HG02852 (cell line): Measurements from ENCODE around the gene TAF6.

Experiments
- ATAC-seq: cut with Tn5 transposase; IDR thresholded peaks from one replicate; pipeline ENCODE4 v1.9.1; 2021; ENCODE audit warnings: mild to moderate bottlenecking, moderate library complexity; ENCODE audit not compliant: unreplicated experiment

Gene TAF6

DNA sequence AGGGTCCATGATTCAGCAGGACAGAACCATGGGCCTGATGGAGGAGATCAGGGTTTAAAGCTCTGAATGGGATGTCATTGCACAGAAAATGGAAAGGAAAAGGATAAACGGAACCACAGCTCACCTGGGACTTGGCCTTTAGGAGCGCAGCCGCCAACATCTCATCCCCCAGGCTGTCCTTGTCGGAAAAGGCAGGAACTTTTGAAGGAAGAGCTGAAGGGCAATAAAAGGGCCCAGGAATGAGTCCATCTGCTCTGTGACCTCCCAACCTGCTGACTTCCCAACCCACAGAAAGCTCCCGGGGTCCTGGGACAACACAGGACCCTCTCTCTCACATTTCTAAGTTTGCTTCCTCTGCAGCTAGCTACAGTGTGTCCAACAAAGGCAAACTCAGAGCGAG lies 43.7 kb downstream of the TAF6 start:
- no peak for ATAC-seq

GRCh38 chr7:100074841-100075240 lies 44.3 kb downstream of the TAF6 start:
- ATAC-seq = no peak

- ATAC-seq = no peak
Measured at GRCh38 chr7:100072462-100072861, 46.7 kb downstream of the TAF6 start.

GRCh38 chr7:100071018-100071723 lies 48.0 kb downstream of the TAF6 start:
- no peak for ATAC-seq

- ATAC-seq = no peak
Measured at GRCh38 chr7:100069991-100070390, 49.2 kb downstream of the TAF6 start.

DNA sequence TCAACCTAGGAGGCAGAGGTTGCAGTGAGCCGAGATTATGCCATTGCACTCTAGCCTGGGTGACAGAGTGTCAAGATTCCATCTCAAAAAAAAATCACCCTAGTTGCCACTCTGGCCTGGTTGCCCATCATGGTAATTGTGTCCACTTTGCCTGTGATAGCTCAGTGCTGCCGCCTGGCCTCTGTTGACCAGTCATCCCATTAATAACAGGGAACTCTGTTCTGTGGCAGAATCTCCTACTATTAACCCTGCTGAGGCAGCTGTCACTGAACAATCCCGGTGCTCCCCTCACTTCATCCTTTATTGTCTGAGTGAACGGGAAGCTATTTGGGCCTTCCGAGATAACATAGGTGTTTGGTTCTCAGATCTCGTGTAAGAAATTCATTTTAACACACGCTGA lies 52.2 kb downstream of the TAF6 start:
- no peak for ATAC-seq

GRCh38 chr7:100065452-100066186 lies 53.5 kb downstream of the TAF6 start:
- ATAC-seq = no peak

DNA sequence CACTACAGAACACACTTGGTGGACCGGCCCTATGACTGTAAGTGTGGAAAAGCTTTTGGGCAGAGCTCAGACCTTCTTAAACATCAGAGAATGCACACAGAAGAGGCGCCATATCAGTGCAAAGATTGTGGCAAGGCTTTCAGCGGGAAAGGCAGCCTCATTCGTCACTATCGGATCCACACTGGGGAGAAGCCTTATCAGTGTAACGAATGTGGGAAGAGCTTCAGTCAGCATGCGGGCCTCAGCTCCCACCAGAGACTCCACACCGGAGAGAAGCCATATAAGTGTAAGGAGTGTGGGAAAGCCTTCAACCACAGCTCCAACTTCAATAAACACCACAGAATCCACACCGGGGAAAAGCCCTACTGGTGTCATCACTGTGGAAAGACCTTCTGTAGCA lies 55.0 kb downstream of the TAF6 start:
- no peak for ATAC-seq

DNA sequence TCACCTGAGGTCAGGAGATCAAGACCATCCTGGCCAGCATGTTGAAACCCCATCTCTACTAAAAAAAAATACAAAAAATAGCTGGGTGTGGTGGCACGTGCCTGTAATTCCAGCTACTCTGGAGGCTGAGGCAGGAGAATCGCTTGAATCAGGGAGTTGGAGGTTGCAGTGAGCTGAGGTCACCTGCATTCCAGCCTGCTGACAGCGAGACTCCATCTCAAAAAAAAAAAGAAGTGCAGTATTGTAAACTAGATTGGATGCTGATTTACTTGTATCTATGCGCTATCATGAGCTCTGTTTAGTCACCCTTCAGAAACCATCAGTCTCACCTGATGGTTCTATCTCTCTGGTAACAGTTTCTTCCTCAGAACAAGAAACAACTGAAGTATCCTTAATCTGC lies 55.8 kb downstream of the TAF6 start:
- no peak for ATAC-seq

DNA sequence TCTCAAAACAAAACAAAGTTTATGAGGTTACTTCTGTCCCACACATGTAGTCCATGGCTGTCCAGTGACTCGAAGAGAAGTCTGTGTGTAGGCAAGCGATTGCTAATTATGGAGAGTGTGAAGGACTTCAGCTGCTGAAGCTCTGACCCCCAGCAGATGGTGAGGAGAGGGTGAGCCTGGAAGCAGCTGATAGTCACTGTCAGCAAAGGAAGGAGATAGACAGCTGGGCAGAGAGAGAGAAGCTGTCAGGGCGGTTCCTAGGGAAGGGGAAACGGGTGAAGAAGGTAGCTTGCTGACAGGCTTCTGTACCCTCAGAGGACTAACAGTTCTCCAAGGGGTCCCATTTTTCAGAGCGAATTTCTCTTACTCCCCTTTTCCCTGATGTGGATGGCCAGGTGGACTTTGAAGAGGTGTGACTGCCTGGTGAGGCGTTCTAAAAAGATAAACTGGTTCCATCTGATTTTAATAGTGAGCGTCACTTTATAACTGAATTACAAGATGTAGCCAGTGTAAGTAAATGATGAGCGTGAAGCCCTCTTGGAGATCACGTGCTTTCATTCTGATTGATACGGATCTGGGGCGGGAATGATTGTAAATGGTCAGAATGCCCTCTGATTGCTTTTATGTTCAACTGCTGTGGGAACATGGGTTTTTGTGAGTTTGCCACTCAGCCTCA lies 57.5 kb downstream of the TAF6 start:
- ATAC-seq = no peak

- ATAC-seq = no peak
Measured at GRCh38 chr7:100059251-100059739, 59.9 kb downstream of the TAF6 start.
